NCI-H146 (cell line): Measurements from ENCODE around the gene AMIGO2.
A peak's percentile ranks its signal among the peaks of the same experiment; 100 is the strongest.

Source experiments
- DNase-seq: peaks from one replicate; lab custom pipeline; 2025; lab: John Stamatoyannopoulos, UW

The AMIGO2 gene

DNA sequence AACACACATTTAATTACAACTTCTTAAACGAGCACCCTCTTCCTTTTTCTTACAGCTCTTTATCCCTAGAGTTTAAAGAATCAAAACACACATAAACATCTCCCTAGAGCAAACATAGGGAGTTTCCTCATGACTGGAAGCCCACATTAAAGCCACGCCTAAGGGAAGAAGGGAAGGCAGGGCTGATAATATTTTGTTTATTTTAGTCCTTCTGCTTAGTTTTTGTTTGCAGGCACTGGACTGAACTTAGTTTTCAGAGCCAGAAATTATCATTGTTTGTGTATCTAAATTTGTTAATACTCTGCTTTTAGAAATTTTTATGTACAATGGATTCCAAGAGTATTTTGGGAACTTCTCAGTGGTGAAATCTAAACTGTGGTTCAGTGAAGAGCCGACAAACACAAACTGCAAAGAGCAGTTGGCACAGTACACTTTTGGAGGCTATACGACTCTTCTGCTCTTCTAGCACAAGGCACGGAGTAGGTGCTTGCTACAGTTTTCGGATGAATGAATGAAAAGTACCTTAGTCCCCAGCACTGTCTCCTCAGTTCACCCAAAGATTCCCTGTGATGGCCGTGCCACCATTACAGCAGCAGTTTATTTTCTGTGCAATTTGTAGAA is 17.6 kb upstream of the AMIGO2 start:
- DNase-seq, result no peak

DNA sequence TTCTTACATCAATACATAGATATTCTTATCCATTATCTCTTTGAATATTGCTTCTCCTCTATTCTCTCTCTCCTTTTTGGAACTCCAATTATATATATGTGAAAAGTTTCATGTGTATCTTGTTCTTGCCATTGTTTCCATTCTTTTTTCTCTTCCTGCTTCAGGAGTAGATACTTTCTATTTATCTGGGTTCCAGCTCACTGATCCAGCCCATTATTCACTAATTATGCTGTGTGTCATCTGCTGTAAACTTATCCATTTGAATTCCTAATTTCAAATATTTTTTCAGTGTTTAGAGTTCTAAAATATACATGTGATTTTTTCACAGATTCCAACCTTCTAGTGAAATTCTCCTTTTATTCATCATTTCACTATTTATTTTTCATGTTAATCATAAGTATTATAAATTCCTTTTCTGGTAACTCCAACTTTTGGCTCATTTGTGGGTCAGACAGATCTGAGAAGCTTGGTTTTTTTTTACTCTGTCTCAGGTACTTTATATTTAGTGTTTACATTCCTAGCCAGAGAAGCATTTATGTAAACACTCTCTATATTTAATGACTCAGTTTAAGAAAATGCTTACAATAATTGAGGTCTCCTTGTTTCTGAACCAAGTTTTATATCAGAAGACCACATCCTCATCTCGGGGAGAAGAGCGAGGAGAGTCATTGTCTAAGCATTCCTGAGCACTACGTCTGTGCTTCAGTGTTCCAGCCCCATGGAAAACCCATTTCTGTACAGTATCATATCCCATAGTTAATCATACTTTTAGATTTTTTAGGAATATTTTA is 15.9 kb upstream of the AMIGO2 start:
- no peak for DNase-seq

DNA sequence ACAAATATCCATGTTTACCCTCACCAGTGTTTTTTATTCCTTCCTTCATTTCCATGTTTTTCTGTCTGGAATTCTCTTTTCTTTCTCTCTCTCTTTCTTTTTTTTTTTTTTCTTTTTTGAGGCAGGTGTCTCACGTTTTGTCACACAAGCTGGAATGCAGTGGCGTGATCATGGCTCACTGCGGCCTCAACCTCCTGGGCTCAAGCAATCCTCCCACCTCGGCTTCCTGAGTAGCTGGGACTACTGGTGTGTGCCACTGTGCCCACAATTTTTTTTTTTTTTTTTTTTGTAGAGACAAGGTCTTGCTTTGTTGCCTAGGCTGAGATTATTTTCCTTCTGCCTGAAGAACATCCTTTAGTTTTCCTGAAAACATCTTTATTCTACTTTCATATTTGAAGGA is 15.0 kb upstream of the AMIGO2 start:
- DNase-seq, result peak; percentile 14

DNA sequence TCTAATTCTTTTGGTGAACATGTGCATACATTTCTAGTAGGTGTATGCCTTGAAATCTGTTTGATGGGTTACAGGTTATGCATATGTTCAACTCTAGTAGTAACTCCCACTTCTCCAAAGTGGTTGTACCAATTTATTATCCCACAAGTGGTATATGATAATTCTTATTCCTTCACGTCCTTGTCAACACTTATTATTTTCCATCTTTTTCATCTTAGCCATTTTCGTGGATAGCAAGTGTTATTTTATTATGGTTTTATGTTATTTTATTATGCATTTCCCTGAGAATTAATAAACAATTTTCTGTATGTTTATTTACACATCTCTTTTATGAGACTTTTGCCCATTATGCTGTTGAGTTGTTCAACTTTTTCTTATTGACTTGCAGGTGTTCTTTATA is 11.2 kb upstream of the AMIGO2 start:
- no peak for DNase-seq

DNA sequence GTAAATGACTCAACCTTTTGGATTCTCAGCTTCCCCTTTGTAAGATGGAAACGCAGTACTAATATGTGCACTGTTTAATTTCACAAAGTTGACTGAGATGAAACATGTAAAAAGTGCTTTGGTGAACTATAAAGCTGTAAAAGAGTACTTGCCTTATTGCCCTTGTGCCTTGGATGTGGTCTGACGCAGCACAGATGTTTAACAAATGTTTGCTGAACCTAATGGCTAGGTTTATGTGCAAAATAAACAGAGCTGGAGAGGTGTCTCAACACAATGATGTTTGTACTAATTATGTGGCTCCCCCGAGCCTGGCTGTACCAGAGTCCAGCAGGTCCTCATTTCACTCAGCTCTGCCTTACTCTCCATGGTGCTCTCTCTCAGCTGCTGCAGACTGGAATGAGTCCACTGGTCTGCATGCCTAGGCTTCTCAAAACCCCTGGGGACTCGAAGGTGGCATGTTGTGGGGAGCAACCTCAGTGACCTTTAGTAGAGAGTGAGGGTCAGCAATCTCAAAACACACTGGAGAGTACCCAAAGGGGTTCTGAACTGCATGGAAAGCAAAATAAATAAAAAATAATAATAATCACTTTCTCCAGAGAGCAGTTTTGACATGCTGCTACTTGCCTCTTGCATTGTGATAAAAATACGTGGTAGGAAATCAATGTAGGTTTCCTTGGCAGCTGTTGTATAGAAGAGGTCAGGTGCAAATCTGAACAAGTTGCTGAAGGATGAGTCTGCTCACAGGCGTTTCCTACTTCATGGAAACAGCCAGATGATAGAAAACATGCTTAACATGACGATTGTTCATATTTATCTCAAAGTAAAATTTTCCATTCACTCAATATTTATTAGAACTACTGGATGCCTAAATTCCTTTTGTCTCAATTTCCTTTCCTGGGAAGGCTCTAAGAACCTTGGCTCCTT is 8.5 kb upstream of the AMIGO2 start:
- peak; percentile 87 for DNase-seq

DNA sequence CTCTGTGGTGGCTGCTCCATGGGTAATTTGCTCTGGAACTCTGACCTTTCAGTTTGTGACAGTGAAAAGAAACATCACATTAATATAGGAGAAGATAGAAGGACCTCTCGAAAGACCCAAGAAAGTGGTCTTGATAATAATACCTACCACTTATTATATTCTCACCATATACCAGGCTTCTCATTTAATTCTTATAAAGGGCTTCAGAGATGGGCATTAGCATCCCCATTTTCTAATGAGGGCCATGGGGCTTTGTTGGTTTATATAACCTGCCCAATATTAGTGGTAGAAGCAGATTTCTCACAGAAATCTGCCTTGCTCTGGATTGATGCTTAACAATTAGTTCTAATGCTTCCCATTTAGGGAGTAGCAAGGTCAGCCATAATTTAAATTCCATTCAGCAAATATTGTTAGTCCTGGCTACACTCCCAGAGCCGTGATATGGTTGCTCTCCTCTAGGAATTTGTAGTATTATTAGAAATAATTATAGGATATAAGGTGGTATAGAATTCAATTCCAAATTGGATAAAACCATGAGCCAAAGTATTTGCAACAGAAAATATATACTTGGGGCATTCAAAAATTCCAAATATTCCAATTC is 7.4 kb upstream of the AMIGO2 start:
- peak; percentile 64 for DNase-seq

DNA sequence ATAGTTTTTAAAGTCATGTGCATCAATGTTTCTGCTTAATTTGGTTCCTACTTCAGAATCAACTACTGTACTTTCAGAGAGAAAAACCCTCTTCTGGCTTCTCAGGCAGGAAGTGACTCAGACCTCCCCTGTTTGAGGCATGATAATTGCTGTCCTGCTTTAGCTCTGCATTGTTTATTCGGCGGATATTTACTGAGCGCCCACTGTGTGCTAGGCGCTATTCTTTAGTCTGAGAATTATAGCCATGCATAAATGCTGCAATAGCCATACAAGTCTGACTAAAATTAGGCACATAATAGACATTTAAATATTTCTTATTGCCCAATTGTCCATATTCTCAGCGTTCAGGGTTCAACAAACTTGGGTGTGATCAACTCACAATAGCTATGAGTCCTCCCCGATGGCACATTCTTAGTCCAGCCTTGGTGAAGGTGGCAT is 6.1 kb upstream of the AMIGO2 start:
- DNase-seq, result peak; percentile 68

DNA sequence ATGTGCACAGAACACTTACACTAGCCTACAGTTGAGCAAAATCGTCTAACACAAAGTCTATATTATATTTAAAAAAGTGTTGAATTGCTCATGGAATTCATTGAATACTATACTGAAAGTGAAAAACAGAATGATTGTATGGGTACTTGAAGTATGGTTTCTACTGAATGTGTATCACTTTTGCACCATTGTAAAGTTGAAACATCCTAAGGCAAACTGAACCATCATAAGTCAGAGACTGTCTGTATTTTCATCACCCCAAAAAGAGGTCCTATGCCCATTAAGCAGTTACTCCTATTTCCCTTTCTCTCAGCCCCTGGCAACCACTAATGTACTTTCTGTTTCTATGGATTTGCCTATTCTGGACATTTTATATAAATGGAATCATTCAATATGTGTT is 4.4 kb upstream of the AMIGO2 start:
- no peak for DNase-seq

DNA sequence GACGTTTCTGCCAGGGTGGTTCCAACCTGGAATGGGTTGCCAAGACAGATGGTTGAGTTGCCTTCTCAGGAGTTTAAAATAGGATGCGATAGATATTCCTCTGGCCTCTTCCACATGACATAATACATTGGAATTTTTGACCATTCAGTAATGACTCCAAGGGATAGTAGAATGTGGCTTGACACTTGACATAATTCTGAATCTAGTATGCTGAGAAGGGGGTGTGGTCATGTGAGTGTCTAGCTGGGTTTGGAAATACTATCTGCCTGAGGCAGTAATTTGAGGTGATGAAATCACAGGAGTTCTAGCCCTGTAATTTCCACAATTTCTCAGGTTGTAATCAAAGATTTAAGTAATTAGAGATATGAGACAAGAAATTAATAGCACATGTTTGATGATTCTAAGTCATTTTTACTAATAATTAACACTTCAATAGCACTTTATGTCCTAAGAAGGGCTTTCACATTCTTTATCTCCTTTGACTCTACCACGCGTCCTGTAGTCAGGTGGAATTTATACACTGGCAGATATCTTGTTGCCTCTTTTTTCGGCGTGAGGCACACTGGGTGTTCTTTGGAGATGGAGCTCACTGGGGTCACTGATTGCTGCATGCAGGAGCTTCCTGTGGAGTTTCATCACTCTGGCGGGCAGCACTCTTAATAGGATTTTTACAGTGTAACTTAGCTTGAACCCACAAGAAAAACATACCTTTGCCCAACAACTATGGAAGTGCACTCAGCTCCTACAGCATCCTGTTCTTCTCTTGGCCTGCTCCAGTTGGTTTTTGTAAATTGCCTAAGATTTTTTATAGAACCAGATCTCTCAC is 3.2 kb upstream of the AMIGO2 start:
- peak; percentile 35 for DNase-seq

DNA sequence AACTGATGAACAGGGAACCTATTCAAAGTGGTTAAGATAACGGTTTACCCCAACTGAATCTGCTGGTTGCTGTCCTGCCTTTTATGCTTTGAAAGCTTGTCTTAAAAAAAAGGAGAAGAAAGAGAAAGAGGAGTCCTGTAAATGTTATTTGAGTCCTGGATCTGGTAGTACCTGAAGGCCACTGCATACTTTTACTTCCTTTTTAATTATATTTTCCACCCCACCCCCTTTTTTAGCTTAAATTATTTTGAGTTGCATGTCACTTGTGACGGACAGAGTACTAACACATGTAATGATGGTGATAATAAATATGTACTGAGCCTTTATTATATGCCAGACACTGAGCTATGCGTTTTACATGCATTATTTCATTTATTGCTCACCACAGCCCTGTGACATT is 2.5 kb upstream of the AMIGO2 start:
- DNase-seq, result no peak

DNA sequence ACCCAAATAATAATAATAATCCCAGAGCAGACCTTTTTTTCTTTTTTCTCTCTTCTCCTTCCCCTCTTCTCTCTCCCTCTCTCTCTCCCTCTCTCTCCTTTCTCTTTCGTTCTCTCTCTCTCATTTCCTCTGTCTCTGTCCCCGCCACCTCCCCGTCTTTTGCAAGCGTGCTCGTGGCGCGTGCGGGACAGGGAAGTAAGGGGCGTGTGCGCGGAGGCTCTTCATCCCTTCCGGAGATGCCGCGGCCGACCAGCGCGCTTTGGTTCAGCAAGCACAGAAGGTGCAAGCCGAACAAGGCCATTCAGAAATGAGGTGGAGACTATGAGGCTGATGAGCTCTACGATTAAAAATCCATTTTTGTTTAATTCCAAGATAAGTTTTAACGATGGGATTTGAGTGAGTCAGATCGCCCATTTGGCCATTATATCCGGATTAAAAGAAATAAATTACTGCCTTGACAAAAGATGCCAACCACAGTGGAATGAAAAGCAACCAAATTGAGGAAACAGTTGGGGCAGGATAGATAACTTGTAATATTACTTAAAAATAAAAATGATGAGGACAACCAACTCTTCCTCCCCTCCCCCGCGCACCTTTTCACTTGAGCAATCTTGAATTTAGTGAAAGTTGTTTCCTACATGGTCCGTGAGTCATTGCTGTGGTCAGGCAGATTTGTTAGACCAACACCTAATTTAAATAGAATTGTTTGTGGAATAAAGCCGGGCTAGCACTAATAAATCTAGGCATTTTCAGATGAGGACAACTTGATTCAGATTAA is 1.2 kb upstream of the AMIGO2 start:
- DNase-seq, result no peak

DNA sequence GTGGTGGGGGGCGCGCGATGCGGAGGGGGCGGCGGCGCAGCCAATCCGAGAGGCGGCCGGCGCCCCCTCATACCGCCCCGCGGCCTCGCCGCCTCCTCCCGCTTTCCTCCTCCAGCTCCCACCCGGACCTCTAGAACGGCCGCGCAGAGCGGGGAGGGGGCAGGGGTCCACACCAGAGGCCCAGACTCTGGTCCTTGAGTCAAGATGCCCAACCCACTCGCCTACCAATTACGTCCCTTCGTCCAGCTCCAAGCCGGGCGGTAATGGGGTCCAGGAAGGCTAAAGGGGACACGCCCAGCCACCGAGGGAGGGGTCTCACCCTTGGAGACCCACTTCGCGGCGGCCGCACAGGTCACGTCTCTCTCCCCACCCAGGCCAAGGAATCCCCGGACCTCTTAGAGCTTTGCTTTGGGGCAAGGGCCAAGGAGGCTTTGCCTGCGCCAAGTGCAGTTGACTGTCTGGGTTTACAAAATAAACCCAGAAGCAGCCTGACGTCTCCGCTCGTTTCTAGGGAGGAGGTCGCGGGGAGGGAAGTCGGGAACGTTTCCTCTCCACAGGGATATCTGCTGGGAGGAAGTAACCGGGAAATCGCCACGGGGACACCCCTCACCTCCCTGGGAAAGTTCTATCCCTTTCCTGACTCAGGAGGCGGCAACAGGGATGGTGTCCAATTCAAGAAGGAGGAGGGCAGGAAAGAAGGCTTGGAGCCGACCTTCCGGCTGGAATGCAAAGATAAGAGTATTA is 394 bp upstream of the AMIGO2 start:
- no peak for DNase-seq

DNA sequence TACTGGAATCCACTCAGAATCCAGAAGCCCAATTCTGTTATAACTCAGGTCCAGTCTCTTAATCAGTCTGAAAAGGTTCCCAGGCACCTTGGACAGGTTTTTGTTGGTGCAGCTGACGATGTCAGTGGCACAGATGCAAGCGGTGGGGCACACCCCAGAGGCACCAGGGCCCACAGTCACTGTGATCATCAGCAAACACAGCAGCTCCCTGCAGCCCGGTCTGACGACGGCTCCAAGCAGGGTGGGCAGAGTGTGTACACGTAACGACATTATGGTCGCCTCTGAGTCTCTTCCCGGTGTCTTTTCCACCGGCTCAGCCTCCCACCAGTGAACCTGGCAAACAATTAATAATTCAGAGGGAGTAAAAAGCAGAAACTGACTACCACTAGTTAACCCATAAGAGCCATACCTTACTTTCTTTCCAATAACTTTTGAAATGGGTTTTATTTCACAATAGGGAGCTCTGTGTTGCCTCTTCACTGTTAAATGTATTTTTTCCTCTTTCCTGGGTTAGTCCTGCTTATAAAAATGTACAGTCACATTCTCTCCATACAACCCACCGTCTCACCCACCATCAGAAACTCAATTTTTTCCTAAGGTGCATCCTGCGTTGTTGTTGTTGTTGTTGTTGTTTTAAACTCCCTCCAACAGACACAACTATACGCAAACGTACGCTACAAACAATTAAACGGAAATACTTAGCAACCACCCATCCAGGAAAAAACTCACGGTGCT is 859 bp downstream of the AMIGO2 start:
- DNase-seq, result peak; percentile 31

DNA sequence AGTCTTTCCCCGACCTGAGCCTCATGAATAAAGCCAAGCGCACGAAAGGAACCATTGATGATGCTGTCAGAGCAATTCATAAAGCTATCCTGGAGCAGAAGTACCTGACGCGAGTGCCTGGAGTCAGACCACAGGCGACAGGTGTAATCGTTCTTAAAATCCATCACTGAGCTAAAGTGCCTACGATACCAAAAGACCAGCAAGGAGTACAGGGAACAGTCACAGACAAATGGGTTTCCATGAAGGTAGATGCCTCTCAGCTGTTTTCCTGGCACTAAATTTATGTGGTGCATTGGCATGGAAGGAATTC is 1.7 kb downstream of the AMIGO2 start:
- DNase-seq, result no peak

DNA sequence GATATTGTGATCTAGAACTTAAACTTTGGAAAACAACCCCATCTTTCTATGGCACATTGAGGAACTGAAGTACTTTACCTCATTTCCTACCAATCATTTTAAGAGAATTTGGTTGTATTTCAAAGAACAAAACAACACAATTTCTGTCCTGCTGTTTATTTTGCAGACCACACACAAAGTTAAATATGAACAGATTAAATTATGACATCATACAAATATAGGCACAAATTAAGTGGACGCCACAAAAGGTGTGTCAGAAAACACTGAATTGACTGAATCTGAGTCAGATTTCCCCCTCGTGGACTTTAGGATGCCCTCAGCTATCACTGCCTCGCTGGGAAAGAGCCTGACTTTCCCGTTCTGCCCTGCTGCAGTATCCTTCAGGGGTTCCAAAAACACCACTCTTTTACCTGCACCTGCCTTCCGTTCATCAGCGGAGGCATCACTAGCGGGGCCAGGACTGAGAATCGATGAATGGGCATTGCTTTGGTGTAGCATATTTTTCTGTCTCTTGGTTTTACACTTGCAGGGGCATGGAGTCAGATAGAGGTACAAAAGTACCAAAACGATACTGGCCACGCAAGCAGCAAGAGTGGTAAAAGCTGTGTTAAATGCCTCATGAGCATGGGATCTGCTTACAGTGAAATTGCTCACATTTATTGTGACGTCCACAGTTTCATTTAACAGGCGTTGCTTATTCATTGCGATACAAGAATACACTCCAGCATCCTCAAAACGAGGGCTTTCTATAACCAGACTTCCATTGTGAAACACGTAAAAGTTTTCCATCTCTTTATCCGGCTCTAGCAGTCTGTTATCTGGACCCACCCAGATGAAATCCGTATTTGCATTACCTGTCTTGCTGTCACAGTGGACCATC is 2.3 kb downstream of the AMIGO2 start:
- no peak for DNase-seq

DNA sequence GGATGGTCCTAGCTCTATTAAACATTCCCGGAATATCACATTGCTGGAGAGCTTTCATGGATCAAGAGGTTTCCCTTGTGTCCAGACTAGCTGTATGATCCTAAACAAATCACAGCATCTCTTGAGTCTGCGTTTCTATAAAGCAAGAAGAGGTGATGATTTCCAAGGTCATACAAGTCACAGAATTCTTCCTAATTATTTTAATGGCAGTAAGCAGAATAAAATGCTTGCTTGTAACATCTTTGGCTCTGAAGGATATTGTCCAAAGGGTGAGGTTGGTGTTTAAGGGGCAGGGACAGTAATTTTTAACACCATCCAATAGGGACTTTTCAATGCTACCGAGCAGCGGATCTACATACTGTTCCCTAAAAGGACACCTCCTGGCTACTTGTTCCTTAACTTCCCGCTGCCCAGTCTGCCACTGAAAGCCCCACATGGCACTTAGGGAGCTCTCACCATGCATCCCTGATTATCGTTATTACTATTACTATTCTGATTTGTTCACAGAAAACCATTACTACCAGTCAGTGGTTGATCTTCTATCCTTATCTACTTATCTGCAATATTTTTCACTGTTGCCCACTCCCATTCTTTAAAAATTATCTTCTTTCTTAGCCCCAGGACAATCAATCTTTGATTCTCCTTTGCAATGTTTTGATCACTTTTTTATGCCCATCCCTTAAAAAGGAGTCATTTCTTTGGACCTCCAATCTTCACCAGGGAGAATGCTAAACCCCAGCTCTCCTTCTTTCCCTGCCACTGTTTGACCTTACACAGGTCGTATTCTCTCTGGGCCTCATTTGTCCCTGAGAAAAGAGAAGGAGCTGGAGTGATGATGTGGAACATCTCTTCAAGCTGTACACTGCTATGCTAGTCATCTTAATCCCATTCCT is 4.3 kb downstream of the AMIGO2 start:
- DNase-seq, result no peak

DNA sequence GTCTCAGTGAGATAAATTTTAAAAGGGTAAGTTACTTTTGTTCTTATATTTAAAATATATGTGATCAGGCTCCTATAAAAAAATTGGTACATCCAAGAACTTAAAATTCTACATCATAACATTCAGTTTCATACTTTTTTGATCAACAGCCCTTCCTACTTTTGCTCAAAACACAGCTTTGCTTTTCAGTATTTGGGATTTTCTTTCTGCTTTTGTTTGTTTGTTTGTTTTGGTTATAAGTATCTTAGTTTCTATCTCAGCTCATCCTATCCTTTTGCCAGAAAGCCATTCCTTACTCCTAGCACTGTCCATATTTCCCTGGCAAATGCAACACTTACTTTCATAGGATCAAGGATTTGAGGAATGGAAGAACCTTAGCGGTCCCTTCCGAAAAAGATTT is 5.0 kb downstream of the AMIGO2 start:
- DNase-seq, result no peak
